ENCODE data around the gene GSTM3.
"Not testable (repeated sequence)": the region's sequence is repeated elsewhere in the genome, so short reads cannot be mapped to it uniquely, and the experiment has no call there.

The GSTM3 gene

DNA sequence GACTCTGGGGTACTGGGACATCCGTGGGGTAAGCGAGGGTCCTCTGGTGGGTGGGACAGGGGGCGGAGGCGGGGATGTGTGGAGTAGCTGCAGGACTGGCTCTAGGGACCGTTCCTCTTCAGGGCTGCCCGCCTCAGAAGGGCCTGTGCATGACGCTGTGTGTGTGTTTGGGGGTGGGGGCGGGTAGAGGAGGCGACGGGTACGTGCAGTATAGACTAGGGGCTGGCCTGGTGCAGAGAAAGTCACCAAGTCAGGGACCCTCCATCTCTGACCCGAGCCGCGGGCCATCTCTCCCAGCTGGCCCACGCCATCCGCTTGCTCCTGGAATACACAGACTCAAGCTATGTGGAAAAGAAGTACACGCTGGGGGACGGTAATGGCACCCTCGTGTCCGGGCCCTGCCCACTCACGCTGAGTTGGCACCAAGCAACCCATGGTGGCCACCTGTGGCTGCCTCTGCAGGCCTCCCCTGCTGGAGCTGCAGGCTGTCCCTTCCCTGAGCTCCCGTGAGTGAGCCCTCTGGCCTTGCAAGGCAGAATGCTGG, 28.4 kb downstream of the GSTM3 start:
- no peak for TF ChIP-seq ZFX (IDR thresholded peaks at IDR 0.05; ENCODE audit: borderline replicate concordance)
- TF ChIP-seq, protein P1, sequence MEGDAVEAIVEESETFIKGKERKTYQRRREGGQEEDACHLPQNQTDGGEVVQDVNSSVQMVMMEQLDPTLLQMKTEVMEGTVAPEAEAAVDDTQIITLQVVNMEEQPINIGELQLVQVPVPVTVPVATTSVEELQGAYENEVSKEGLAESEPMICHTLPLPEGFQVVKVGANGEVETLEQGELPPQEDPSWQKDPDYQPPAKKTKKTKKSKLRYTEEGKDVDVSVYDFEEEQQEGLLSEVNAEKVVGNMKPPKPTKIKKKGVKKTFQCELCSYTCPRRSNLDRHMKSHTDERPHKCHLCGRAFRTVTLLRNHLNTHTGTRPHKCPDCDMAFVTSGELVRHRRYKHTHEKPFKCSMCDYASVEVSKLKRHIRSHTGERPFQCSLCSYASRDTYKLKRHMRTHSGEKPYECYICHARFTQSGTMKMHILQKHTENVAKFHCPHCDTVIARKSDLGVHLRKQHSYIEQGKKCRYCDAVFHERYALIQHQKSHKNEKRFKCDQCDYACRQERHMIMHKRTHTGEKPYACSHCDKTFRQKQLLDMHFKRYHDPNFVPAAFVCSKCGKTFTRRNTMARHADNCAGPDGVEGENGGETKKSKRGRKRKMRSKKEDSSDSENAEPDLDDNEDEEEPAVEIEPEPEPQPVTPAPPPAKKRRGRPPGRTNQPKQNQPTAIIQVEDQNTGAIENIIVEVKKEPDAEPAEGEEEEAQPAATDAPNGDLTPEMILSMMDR (IDR thresholded peaks at IDR 0.05), result no peak
- no peak overlapping the region for H3K27ac ChIP-seq

DNA sequence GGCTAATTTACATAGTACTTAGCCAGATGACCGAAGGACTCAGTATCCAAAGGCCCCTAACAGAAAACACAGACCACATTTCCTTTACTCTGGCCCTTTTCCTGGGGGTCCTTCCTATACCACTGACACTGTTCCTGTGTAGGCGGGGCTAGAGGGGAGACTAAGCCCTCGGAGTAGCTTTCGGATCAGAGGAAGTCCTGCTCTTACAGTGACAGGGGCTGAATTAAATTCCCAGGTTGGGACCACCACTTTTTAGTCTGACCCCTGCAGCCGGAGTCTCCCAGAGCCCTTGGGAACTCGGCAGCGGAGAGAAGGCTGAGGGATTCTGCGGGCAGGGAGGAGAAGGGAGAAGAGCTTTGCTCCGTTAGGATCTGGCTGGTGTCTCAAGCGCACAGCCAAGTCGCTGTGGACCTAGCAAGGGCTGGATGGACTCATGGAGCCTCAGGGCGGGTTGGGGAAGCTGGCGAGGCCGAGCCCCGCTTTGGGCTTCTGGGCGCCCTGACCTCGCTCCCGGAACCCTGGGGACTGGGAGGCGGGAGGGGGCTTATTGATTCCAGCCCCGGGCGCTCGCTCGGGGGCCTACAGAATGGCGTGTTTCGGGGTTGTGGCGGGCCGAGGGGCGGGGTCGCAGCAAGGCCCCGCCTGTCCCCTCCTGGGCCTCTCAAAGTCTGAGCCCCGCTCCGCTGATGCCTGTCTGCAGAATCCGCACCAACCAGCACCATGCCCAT, 29.1 kb downstream of the GSTM3 start, which contains the start of gene GSTM5:
Gene GSTM5, plus strand, starts transcription at position 659 of the 728 bp plus-strand sequence. Its CDS starts 62 bp downstream, at position 721.
- H3K27ac ChIP-seq, result not testable (repeated sequence)

GRCh38 chr1:109709822-109710221, 31.0 kb downstream of the GSTM3 start:
- not testable (repeated sequence) for H3K27ac ChIP-seq

DNA sequence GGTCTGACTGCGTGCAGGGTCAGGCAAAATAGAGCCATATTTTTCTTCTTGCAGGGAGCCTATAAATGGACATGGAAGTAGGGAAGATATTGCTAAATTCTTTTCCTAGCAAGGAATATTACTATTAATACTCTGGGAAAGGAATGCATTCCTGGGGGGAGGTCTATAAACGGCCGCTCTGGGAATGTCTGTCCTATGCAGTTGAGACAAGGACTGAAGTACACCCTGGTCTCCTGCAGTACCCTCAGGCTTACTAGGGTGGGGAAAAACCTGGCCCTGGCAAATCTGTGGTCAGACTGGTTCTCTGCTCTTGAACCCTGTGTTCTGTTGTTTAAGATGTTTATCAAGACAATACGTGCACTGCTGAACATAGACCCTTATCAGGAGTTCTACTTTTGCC, 31.9 kb downstream of the GSTM3 start:
- H3K27ac ChIP-seq, result not testable (repeated sequence)

GRCh38 chr1:109705411-109705810, 35.4 kb downstream of the GSTM3 start:
- no peak for TF ChIP-seq ZFX (IDR thresholded peaks at IDR 0.05; ENCODE audit: borderline replicate concordance)
- TF ChIP-seq, protein P1 (IDR thresholded peaks at IDR 0.05), result no peak
- no peak overlapping the region for H3K27ac ChIP-seq

- H3K27ac ChIP-seq, result no peak overlapping the region
- TF ChIP-seq, protein P1 (IDR thresholded peaks at IDR 0.05), result no peak
- TF ChIP-seq ZFX (IDR thresholded peaks at IDR 0.05; ENCODE audit: borderline replicate concordance), result no peak
Measured at GRCh38 chr1:109704173-109704572, 36.7 kb downstream of the GSTM3 start.

- not testable (repeated sequence) for H3K27ac ChIP-seq
Measured at GRCh38 chr1:109702940-109703339, 37.9 kb downstream of the GSTM3 start.

GRCh38 chr1:109697861-109698260, 43.0 kb downstream of the GSTM3 start:
- H3K27ac ChIP-seq, result not testable (repeated sequence)

GRCh38 chr1:109697066-109697465, 43.8 kb downstream of the GSTM3 start:
- TF ChIP-seq ZFX (IDR thresholded peaks at IDR 0.05; ENCODE audit: borderline replicate concordance), result no peak
- TF ChIP-seq, protein P1 (IDR thresholded peaks at IDR 0.05), result no peak
- no peak overlapping the region for H3K27ac ChIP-seq

DNA sequence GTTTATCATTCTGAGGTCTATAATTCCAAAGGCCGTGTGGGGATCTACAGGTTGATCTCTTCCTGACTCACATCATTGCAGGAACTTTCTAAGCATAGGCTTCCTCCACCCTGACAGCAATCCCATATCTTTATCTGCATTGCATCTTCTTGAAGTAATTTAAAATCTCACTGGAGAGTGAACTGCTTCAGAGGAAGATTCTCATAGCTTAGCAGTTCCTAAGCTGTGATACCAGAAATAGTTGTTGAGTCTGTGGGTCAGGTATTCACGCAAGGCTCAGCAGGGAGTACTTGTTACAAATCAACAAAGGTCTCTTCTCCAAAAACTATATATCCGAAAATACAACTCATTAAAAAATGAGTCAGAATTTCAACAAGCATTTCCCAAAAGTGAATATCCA, 45.7 kb downstream of the GSTM3 start:
- H3K27ac ChIP-seq, result not testable (repeated sequence)

DNA sequence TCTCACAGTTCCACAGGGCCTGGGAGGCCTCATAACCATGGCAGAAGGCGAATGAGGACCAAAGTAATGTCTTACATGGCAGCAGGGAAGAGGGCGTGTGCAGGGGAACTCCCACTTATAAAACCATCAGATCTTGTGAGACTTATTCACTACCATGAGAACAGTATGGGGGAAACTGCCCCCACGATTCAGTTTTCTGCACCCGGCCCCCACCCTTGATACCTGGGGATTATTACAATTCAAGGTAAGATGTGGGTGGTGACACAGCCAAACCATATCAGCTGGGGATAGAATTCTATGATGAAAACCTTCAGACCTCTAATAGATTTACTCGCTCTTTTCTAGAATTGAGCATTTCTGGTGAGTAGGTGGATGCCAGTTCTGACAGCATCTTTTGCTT, 46.4 kb downstream of the GSTM3 start:
- not testable (repeated sequence) for H3K27ac ChIP-seq

Data from 22Rv1 (cell line).